GM06990 (cell line): ENCODE data around the gene ZNF44.

Experiments
- DNase-seq: peaks from one replicate; pipeline ENCODE4 v3.0.0-alpha.2; 2011; ENCODE audit not compliant: insufficient read length; ENCODE audit errors: extremely low read depth
- H3K27me3 ChIP-seq: replicated peaks from 2 replicates; pipeline ENCODE4 v1.6.0; 2011; ENCODE audit warnings: low read length; ENCODE audit not compliant: control insufficient read depth, insufficient read depth
- H3K36me3 ChIP-seq: 2 replicates; pipeline ENCODE4 v1.5.1; 2011; ENCODE audit warnings: low read length; ENCODE audit not compliant: control insufficient read depth, insufficient read depth
- H3K4me3 ChIP-seq: replicated peaks from 2 replicates; pipeline ENCODE4 v1.5.1; 2011; ENCODE audit warnings: low read depth, mild to moderate bottlenecking, control low read depth, low read length
- CTCF ChIP-seq: IDR thresholded peaks from 2 replicates; pipeline ENCODE4 v1.5.1; 2011; ENCODE audit warnings: low read length, control low read depth, mild to moderate bottlenecking, inconsistent platforms; ENCODE audit not compliant: insufficient read depth, poor library complexity, severe bottlenecking

The ZNF44 gene

GRCh38 chr19:12287958-12288500, 6.7 kb downstream of the ZNF44 start:
- no peak for TF ChIP-seq CTCF
- H3K36me3 ChIP-seq, result no peaks in the 10 kb centered on the region; the same call in 1 of the 2 replicates
- DNase-seq, result no peak
- H3K4me3 ChIP-seq, result no peak overlapping the region
- no peaks in the 10 kb centered on the region for H3K27me3 ChIP-seq

GRCh38 chr19:12284631-12285030, 10.1 kb downstream of the ZNF44 start:
- DNase-seq, result no peak
- no peak for TF ChIP-seq CTCF
- no peaks in the 10 kb centered on the region for H3K36me3 ChIP-seq
- no peak overlapping the region for H3K4me3 ChIP-seq
- no peaks in the 10 kb centered on the region for H3K27me3 ChIP-seq

- no peak for TF ChIP-seq CTCF
- no peaks in the 10 kb centered on the region for H3K27me3 ChIP-seq
- no peak overlapping the region for H3K4me3 ChIP-seq
- no peak for DNase-seq
- no peaks in the 10 kb centered on the region for H3K36me3 ChIP-seq
Measured at GRCh38 chr19:12284226-12284625, 10.5 kb downstream of the ZNF44 start.

GRCh38 chr19:12278713-12279112, 16.0 kb downstream of the ZNF44 start:
- peaks cover 2% of the 10 kb centered on the region for H3K36me3 ChIP-seq
- TF ChIP-seq CTCF, result no peak

GRCh38 chr19:12272980-12273901, 21.4 kb downstream of the ZNF44 start:
- no peak for DNase-seq
- Histone ChIP-seq H3K36me3 (peaks cover 5% of the 10 kb centered on the region), H3K27me3 (no peaks in the 10 kb centered on the region), H3K4me3 (no peak overlapping the region)
- no peak for TF ChIP-seq CTCF

More at GRCh38 chr19:12278713-12279112, 16.0 kb downstream of the ZNF44 start:
- H3K4me3 ChIP-seq, result no peak overlapping the region
- no peak for DNase-seq
- H3K27me3 ChIP-seq, result no peaks in the 10 kb centered on the region

GRCh38 chr19:12272386-12272785, 22.3 kb downstream of the ZNF44 start:
- Histone ChIP-seq H3K27me3 (no peaks in the 10 kb centered on the region), H3K36me3 (peaks cover 5% of the 10 kb centered on the region), H3K4me3 (no peak overlapping the region)
- DNase-seq, result no peak
- no peak for TF ChIP-seq CTCF
